DND-41 (cell line): ENCODE measurements around the gene ADCY9.

Experiments used
- ATAC-seq: fragments of 200-7000 bp; cut with Tn5 transposase; 3 replicates; pipeline ENCODE4 v1.9.1; 2021; ENCODE audit warnings: low read depth; ENCODE audit not compliant: insufficient read depth
- DNase-seq: peaks from one replicate; pipeline ENCODE4 v3.0.0-alpha.2; 2020
- H2AFZ ChIP-seq: 2 replicates; pipeline ENCODE4 v1.6.0; 2012; ENCODE audit warnings: low read depth, low read length
- H3K27ac ChIP-seq: 2 replicates; pipeline ENCODE4 v1.5.1; 2012; ENCODE audit warnings: low read length, inconsistent platforms
- H3K27me3 ChIP-seq: fragments of 200-600 bp; sonication (generic); 2 replicates; pipeline ENCODE4 v1.6.0; 2012; ENCODE audit warnings: low read length, mild to moderate bottlenecking, inconsistent platforms; ENCODE audit not compliant: insufficient read depth, poor library complexity
- H3K36me3 ChIP-seq: 2 replicates; pipeline ENCODE4 v1.5.1; 2012; ENCODE audit warnings: low read length, inconsistent platforms; ENCODE audit not compliant: insufficient read depth
- H3K4me1 ChIP-seq: 2 replicates; pipeline ENCODE4 v1.5.1; 2012; ENCODE audit warnings: mild to moderate bottlenecking, low read length; ENCODE audit not compliant: insufficient read depth
- H3K4me2 ChIP-seq: 2 replicates; pipeline ENCODE4 v1.6.0; 2012; ENCODE audit warnings: mild to moderate bottlenecking, moderate library complexity, low read length, inconsistent platforms; ENCODE audit not compliant: insufficient read depth
- H3K4me3 ChIP-seq, 2 experiments: fragments of 200-600 bp in 1 of 2; shearing (Covaris generic) in 1 of 2; 2 replicates each; pipeline ENCODE4 v1.5.1; 2012 to 2016; ENCODE audit warnings: inconsistent platforms in 2 of 2, low read length in 2 of 2, mild to moderate bottlenecking in 2 of 2, low read depth in 1 of 2, moderate library complexity in 1 of 2
- H3K79me2 ChIP-seq: 2 replicates; pipeline ENCODE4 v1.6.0; 2012; ENCODE audit warnings: low read length, inconsistent platforms; ENCODE audit not compliant: insufficient read depth
- H3K9ac ChIP-seq: 2 replicates; pipeline ENCODE4 v1.6.0; 2012; ENCODE audit warnings: low read depth, mild to moderate bottlenecking, inconsistent platforms, low read length, moderate library complexity
- H3K9me3 ChIP-seq: 2 replicates; pipeline ENCODE4 v1.5.1; 2012; ENCODE audit warnings: low read length, moderate library complexity, mild to moderate bottlenecking, inconsistent platforms; ENCODE audit not compliant: insufficient read depth, severe bottlenecking
- H4K20me1 ChIP-seq: 2 replicates; pipeline ENCODE4 v1.6.0; 2012; ENCODE audit warnings: low read length; ENCODE audit not compliant: insufficient read depth
- CTCF ChIP-seq: IDR thresholded peaks from 2 replicates; pipeline ENCODE4 v1.5.1; 2012; ENCODE audit warnings: borderline replicate concordance, low read length, moderate library complexity, mild to moderate bottlenecking; ENCODE audit not compliant: poor library complexity, severe bottlenecking; ENCODE audit errors: extremely low read depth
- EZH2 ChIP-seq: IDR thresholded peaks from 3 replicates; pipeline ENCODE4 v1.6.1; 2012; ENCODE audit warnings: borderline replicate concordance, low read depth, mild to moderate bottlenecking, moderate library complexity, low read length, inconsistent platforms; ENCODE audit not compliant: severe bottlenecking

Gene ADCY9

DNA sequence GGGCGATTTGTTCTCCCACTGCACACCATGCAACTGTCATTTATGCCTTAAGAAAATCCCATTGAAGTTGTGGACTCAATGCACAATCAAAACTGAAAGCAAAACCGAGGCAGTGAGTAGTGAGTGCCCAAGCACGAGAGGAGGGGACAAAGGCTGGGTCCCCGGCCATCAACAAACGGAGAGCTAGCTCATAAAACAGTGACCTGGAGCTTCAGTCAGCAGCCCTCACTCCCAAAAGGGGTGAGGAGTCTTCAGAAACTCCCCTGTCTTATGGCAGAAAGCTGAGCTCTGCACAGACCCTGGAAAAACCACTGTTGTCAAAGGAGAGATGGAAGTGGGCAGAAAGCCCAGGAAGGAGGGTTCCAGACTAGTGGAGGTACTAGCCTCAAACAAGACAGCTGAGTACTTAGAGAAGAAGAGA, 96.9 kb downstream of the ADCY9 start:
- no peaks in the 10 kb centered on the region for H3K79me2 ChIP-seq
- peak; percentile 50; the same call in 1 of the 3 replicates for ATAC-seq
- no peaks in the 10 kb centered on the region for H3K9me3 ChIP-seq
- peaks cover 6% of the 10 kb centered on the region for H3K27me3 ChIP-seq
- H3K4me3 ChIP-seq = peak overlapping the region in 1 of 2 experiments; percentile 39; a peak in 1 of 4 replicates
- peak; percentile 6 for DNase-seq
- H3K9ac ChIP-seq = no peak overlapping the region
- no peak overlapping the region for H3K27ac ChIP-seq
- H2AFZ ChIP-seq = peak overlapping the region; percentile 54
- peak overlapping the region; percentile 48; the same call in 1 of the 2 replicates for H3K4me2 ChIP-seq
- no peaks in the 10 kb centered on the region for H4K20me1 ChIP-seq
- TF ChIP-seq EZH2 (no peak), CTCF (no peak)
- H3K36me3 ChIP-seq = no peaks in the 10 kb centered on the region
- H3K4me1 ChIP-seq = peaks cover 7% of the 10 kb centered on the region; the same call in 1 of the 2 replicates

- H3K36me3 ChIP-seq = no peaks in the 10 kb centered on the region
- H2AFZ ChIP-seq = 0 out of 2 replicates have a peak overlapping the region, but pooled peaks have one; percentile 39
- H3K4me2 ChIP-seq = no peak overlapping the region
- H3K9ac ChIP-seq = no peak overlapping the region
- TF ChIP-seq CTCF = no peak
- no peak for TF ChIP-seq EZH2
- H3K4me3 ChIP-seq = no peak overlapping the region
- no peaks in the 10 kb centered on the region for H4K20me1 ChIP-seq
- no peak for ATAC-seq
- no peaks in the 10 kb centered on the region for H3K9me3 ChIP-seq
- no peak overlapping the region for H3K27ac ChIP-seq
- no peak for DNase-seq
- H3K27me3 ChIP-seq = peaks cover 6% of the 10 kb centered on the region
- no peaks in the 10 kb centered on the region for H3K79me2 ChIP-seq
- H3K4me1 ChIP-seq = peaks cover 7% of the 10 kb centered on the region; the same call in 1 of the 2 replicates
Measured at GRCh38 chr16:4018391-4018790, 97.9 kb downstream of the ADCY9 start.

DNA sequence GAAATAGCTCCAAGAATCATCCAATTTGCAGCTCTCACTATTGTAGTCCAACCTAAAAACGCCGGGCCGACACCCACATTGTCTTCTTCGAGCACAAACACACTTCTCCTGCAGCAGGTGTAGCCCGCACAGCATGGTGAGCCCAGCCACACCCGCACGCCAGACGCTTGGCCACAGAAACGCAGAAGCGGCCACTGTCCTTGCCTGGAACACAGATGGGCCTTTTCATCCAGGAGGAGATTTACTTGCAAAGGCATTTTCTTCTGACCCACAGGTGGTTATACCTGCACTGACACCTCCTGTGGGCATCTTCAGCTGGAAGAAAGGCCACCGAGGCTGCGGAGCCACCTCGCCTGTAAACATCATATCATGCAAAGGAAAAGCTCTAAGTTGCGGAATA, 98.4 kb downstream of the ADCY9 start:
- no peaks in the 10 kb centered on the region for H3K79me2 ChIP-seq
- peaks cover under 1% of the 10 kb centered on the region for H3K27me3 ChIP-seq
- ATAC-seq (no peak), DNase-seq (no peak)
- H3K4me1 ChIP-seq = peaks cover 7% of the 10 kb centered on the region; the same call in 1 of the 2 replicates
- H3K4me2 ChIP-seq = no peak overlapping the region
- H3K9me3 ChIP-seq = no peaks in the 10 kb centered on the region
- no peaks in the 10 kb centered on the region for H4K20me1 ChIP-seq
- no peak for TF ChIP-seq CTCF
- no peak for TF ChIP-seq EZH2
- no peak overlapping the region for H2AFZ ChIP-seq
- H3K27ac ChIP-seq = no peak overlapping the region
- no peaks in the 10 kb centered on the region for H3K36me3 ChIP-seq
- H3K4me3 ChIP-seq = no peak overlapping the region
- H3K9ac ChIP-seq = no peak overlapping the region
